ENCODE data around the gene COL5A1. TPM values are rescaled to one million over a fixed set of nuclear protein-coding genes. Genes with fewer than 3 reads are reported as not detected.

The COL5A1 gene
- total RNA-seq, 1 donor from 2014 or later, result 13.9 TPM

- TF ChIP-seq, protein P1, sequence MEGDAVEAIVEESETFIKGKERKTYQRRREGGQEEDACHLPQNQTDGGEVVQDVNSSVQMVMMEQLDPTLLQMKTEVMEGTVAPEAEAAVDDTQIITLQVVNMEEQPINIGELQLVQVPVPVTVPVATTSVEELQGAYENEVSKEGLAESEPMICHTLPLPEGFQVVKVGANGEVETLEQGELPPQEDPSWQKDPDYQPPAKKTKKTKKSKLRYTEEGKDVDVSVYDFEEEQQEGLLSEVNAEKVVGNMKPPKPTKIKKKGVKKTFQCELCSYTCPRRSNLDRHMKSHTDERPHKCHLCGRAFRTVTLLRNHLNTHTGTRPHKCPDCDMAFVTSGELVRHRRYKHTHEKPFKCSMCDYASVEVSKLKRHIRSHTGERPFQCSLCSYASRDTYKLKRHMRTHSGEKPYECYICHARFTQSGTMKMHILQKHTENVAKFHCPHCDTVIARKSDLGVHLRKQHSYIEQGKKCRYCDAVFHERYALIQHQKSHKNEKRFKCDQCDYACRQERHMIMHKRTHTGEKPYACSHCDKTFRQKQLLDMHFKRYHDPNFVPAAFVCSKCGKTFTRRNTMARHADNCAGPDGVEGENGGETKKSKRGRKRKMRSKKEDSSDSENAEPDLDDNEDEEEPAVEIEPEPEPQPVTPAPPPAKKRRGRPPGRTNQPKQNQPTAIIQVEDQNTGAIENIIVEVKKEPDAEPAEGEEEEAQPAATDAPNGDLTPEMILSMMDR (IDR thresholded peaks at IDR 0.05; ENCODE audit: borderline replicate concordance), result no peak
- Histone ChIP-seq H3K27ac (replicated peaks) (no peak overlapping the region), H3K9me3 (replicated peaks) (no peaks in the 10 kb centered on the region), H3K4me3 (no peak overlapping the region), H3K27me3 (ENCODE audit: low read depth) (peaks cover 11% of the 10 kb centered on the region), H3K36me3 (no peaks in the 10 kb centered on the region), H3K4me1 (peaks cover 6% of the 10 kb centered on the region)
- DNase-seq, result no peak
- intact Hi-C loops (cut with micrococcal nuclease), result no loop called here
These were observed 240.7 kb downstream of the COL5A1 start for GRCh38 chr9:134882204-134882785.

DNA sequence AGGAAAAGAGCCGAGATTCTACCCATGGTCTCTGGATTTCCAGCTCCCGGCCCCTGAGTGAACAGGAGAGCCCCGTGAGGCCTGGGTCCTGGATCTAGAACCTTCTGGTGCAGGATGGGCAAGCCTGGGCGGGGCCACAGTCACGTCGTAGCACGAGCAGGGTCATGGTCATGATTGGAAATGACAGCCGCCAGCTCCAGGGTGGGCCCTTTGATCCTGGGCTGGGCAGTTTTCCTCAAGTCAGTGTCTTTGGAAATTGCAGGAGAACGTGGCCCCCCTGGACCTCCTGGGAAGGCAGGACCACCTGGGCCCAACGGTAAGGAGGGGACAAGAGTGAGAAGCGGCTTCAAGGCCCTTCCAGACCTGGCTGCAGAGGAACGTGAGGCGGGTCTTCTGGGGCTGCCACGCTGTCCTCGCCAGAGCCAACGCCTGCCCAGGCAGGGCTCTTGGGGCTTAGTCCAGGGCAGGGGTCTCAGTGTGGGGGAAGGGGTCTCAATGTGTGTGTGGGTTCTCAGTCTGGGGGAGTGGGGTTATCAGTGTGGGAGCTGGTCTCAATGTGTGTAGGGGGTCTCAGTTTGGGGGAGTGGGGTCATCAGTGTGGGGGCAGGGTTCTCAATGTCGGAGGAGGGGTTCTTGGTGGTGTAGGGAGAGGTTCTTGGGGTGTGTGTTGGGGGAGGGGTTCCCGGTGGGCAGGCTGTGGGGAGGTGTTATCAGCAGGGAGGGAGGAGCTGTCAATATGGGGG is 241.6 kb downstream of the COL5A1 start:
- no peaks in the 10 kb centered on the region for H3K36me3 ChIP-seq
- H3K9me3 ChIP-seq (replicated peaks), result no peaks in the 10 kb centered on the region
- intact Hi-C loops (cut with micrococcal nuclease), result no loop called here
- no peak for DNase-seq
- TF ChIP-seq, protein P1 (IDR thresholded peaks at IDR 0.05; ENCODE audit: borderline replicate concordance), result no peak
- no peak overlapping the region for H3K27ac ChIP-seq (replicated peaks)
- H3K4me3 ChIP-seq, result no peak overlapping the region
- H3K4me1 ChIP-seq, result peaks cover 6% of the 10 kb centered on the region
- H3K27me3 ChIP-seq (ENCODE audit: low read depth), result peaks cover 14% of the 10 kb centered on the region

GRCh38 chr9:134884492-134884891 is 242.9 kb downstream of the COL5A1 start:
- TF ChIP-seq, protein P1 (IDR thresholded peaks at IDR 0.05; ENCODE audit: borderline replicate concordance), result no peak
- no peak overlapping the region for H3K4me3 ChIP-seq
- peaks cover 6% of the 10 kb centered on the region for H3K4me1 ChIP-seq
- H3K9me3 ChIP-seq (replicated peaks), result no peaks in the 10 kb centered on the region
- no peak overlapping the region for H3K27ac ChIP-seq (replicated peaks)
- peaks cover 18% of the 10 kb centered on the region for H3K27me3 ChIP-seq (ENCODE audit: low read depth)
- no peak for DNase-seq
- H3K36me3 ChIP-seq, result no peaks in the 10 kb centered on the region
- intact Hi-C loops (cut with micrococcal nuclease), result no loop called here

- intact Hi-C loops (cut with micrococcal nuclease), result no loop called here
- no peak overlapping the region for H3K4me3 ChIP-seq
- peaks cover 6% of the 10 kb centered on the region for H3K4me1 ChIP-seq
- no peak for DNase-seq
- H3K27ac ChIP-seq (replicated peaks), result no peak overlapping the region
- peaks cover 18% of the 10 kb centered on the region for H3K27me3 ChIP-seq (ENCODE audit: low read depth)
- H3K36me3 ChIP-seq, result no peaks in the 10 kb centered on the region
- H3K9me3 ChIP-seq (replicated peaks), result no peaks in the 10 kb centered on the region
- TF ChIP-seq, protein P1 (IDR thresholded peaks at IDR 0.05; ENCODE audit: borderline replicate concordance), result no peak
These were observed 243.5 kb downstream of the COL5A1 start for GRCh38 chr9:134885001-134885678.

DNA sequence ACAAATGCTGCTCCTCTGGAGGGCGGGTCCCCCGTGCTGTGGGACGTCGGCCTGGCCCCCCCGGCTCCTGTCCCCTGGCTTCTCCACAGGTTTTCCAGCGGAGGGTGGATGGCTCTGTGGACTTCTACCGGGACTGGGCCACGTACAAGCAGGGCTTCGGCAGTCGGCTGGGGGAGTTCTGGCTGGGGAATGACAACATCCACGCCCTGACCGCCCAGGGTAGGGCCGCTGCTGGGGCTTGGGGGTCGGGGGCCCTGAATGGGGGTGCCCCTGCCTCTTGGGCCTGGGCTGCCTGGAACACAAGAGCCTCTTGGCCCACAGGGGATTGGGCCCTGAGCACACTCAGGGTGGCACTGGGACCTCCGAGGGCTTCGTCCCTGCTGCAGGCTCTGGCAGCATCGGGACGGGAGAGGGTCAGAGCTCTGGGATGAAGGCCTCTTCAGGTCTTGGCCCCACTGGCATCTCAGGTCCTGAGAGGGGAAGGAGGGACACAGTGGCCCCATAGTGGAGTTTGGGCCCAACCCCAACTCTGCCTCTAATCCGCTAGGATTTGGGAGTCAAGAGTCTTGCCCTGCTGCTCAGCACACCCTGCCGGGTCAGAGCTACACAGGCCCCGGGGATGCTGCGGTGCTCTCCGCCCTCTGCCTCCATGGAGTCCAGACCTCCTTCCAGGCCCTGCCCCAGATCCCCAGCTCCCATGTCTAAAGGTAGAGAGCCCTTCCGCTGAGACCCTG is 244.2 kb downstream of the COL5A1 start:
- peaks cover 18% of the 10 kb centered on the region for H3K27me3 ChIP-seq (ENCODE audit: low read depth)
- intact Hi-C loops (cut with micrococcal nuclease), result no loop called here
- no peaks in the 10 kb centered on the region for H3K9me3 ChIP-seq (replicated peaks)
- peaks cover under 1% of the 10 kb centered on the region for H3K4me1 ChIP-seq
- TF ChIP-seq, protein P1 (IDR thresholded peaks at IDR 0.05; ENCODE audit: borderline replicate concordance), result no peak
- no peak overlapping the region for H3K27ac ChIP-seq (replicated peaks)
- DNase-seq, result no peak
- no peak overlapping the region for H3K4me3 ChIP-seq
- no peaks in the 10 kb centered on the region for H3K36me3 ChIP-seq
